CD4-positive, alpha-beta T cell treated with Interleukin-12 subunit alpha and Interleukin-12 subunit beta, for 1 hour (primary cell): Measurements from ENCODE around the gene ADAMTS15.

Experiments used
- DNase-seq: peaks from one replicate; pipeline ENCODE4 v3.0.0-alpha.2; 2020

Gene ADAMTS15

DNA sequence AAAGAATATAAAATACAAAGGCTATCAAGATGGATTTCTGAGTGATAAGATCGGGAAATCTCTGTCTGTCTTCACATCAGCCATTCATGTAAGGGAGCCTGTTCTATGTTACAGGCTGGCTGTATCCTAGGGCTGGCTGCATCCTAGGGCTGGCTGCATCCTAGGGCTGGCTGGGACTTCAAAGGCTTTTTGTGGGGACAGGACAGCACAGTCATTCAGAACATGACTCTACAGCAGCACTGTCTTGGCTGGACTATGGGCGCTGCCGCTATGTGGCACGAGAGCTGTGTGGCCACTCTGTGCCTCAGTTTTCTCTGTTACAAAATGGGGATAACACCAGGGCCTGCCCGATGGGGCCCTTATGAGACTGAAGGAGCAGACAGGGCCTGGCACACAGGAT is 30.2 kb upstream of the ADAMTS15 start:
- no peak for DNase-seq

DNA sequence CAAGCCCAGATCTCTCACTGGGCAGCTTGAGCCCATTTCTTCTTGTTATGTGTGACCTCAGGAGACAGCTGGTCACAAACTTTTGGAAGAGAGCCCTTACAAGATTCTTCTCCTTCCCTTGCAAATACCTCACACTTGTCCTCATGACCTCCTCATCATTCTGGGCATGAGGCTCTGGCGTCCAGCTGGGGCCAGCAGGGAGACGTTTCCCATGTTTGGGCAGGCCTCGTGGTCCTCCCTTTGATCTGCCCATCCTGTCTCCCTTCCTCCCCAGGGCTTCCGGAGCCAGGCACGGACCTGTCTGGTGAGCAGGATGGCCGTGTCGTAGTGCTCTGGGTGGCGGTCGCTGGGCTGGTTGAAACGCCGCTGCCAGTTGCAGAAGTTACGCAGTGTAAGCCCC is 29.7 kb upstream of the ADAMTS15 start:
- no peak for DNase-seq

GRCh38 chr11:130420478-130421198 is 27.8 kb upstream of the ADAMTS15 start:
- no peak for DNase-seq

- DNase-seq, result no peak
Observed at GRCh38 chr11:130421199-130421585, 27.3 kb upstream of the ADAMTS15 start.

- DNase-seq, result no peak
Observed at GRCh38 chr11:130421697-130422096, 26.7 kb upstream of the ADAMTS15 start.

DNA sequence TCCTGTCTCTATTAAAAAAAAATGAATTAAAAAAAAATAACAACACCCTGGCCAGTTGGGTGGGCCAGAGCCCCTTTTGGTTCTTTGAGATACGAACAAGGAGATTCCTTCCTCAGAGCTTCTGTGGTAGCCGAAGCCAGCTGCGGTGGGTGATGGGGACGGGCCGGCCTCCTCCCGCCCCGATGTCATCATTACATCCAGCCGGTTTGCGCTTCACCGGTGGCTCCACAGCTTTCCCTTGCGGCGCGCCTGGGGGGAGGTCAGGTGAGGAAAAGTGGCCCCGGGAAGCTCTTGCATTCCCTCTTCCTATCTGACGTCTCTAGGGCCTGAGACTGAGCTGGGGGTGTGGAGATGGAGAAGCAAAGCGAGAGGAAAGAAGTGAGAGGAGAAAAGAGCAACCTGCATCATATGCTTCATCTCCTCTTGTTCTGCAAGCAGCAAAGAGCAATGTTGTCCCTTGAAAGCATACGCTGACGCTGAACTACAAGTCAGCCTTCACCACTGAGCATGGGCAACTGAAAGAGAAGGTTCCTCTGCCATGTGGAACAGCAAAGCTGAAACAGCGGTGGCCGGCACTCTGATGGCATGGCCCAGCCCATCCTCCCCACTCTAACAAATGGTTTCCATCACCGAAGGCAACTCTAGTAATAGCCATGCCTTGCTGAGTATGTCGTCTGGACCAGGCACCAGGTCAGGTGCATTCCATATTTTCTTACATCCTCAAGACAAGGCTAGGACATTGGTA is 26.0 kb upstream of the ADAMTS15 start:
- no peak for DNase-seq

- no peak for DNase-seq
Observed at GRCh38 chr11:130423541-130424142, 24.8 kb upstream of the ADAMTS15 start.

GRCh38 chr11:130424613-130425140 is 23.8 kb upstream of the ADAMTS15 start:
- DNase-seq, result no peak

- DNase-seq, result no peak
Observed at GRCh38 chr11:130425156-130425555, 23.3 kb upstream of the ADAMTS15 start.

- no peak for DNase-seq
Observed at GRCh38 chr11:130426223-130426836, 22.1 kb upstream of the ADAMTS15 start.

GRCh38 chr11:130426837-130427341 is 21.6 kb upstream of the ADAMTS15 start:
- no peak for DNase-seq

GRCh38 chr11:130427581-130428315 is 20.7 kb upstream of the ADAMTS15 start:
- no peak for DNase-seq

- no peak for DNase-seq
Observed at GRCh38 chr11:130428316-130429119, 19.9 kb upstream of the ADAMTS15 start, which contains the start of gene ADAMTS8. Gene ADAMTS8, minus strand, starts transcription at chr11:130428609. Its CDS starts 323 bp downstream, at chr11:130428286.

GRCh38 chr11:130429120-130429681 is 19.2 kb upstream of the ADAMTS15 start:
- no peak for DNase-seq

GRCh38 chr11:130429983-130430382 is 18.5 kb upstream of the ADAMTS15 start:
- no peak for DNase-seq

DNA sequence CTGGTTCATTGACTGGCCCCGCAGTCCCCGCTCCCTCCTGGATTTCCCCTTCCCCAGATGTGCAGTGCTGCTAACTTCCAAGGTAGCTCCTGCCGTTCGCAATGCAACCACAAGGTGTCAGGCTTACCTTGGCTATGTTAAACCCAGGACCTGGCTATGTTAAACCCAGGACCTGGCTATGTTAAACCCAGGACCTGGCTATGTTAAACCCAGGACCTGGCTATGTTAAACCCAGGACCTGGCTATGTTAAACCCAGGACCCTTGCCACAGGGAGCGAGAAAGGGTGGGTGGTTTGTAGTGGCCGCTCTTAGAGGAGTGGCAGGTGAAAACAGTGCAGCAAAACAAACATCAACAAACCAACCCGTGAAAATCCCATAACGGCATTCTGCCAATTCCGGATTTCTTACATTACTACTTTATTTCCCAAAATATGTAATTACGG is 17.1 kb upstream of the ADAMTS15 start:
- peak; percentile 70 for DNase-seq

GRCh38 chr11:130431801-130432200 is 16.6 kb upstream of the ADAMTS15 start:
- no peak for DNase-seq

DNA sequence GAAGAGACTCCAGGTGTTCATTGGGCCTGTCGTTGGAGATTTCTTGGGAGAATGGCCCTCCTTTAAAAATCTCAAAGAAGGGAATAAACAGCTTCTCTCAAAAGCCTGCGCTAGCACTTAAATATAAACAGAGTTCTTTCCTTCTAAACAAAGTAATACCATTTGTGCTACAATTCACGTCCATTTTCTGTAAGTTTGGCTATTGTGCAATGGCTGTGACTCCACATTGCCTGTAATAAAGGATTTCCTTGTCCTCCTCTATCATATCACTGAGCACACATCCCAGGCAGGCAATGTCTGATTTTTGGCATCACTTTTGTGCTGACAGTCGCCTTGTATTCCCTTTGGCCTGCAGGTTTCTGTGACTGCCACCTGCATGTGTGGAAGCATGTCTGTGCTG is 15.1 kb upstream of the ADAMTS15 start:
- no peak for DNase-seq

GRCh38 chr11:130434521-130435223 is 13.8 kb upstream of the ADAMTS15 start:
- peak; percentile 72 for DNase-seq

DNA sequence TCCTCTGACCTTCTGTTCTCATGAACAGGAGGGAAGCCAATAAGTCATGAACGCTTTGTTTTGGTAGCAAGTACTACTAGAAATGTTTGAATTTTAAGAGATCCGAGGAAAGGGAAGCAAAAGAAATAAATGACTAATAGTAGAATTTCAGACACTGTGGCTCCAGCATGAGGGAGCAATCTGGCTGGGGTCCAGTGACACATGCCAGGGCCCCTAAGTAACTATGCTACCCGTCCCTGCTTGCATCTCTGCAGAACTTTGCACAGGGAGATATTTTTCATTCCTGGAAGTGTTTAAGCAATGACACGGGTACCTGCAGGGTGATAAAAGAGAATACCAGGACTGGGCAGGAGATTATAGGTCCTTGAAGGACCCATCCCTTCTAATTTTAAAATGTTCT is 12.8 kb upstream of the ADAMTS15 start:
- no peak for DNase-seq
